H1 (cell line): Measurements from ENCODE around the gene MALT1. TPM values are rescaled to one million over a fixed set of nuclear protein-coding genes. Genes with fewer than 3 reads are reported as not detected.

Experiments
- CTCF ChIA-PET: fragments of 300-600 bp; sonication (Branson Sonifier 250); formaldehyde crosslinking; loops from one replicate; lab custom pipeline; 2021; ENCODE audit not compliant: partially characterized antibody; lab: Charles Lee
- POLR2A ChIA-PET: fragments of 300-600 bp; sonication (Branson Sonifier 250); formaldehyde crosslinking; loops from one replicate; lab custom pipeline; 2021; ENCODE audit warnings: inconsistent platforms; ENCODE audit not compliant: partially characterized antibody; lab: Charles Lee
- DNase-seq, 2 experiments: peaks; one replicate each; pipeline versions ENCODE4 v3.0.0 to v3.0.0-alpha.2; 2010 to 2022; ENCODE audit warnings: low spot score in 2 of 2, low read depth in 1 of 2, mixed read lengths in 1 of 2
- FAIRE-seq: peaks from 2 replicates; lab custom pipeline; 2011; peaks lifted over from hg19 to GRCh38; lab: Jason Lieb, UNC
- H2AFZ ChIP-seq: 2 replicates; pipeline ENCODE4 v1.8.1; 2012; ENCODE audit warnings: low read length, inconsistent platforms
- H2AK5ac ChIP-seq: 2 replicates; pipeline ENCODE4 v1.6.1; 2013; ENCODE audit warnings: low read depth, low read length
- H2BK120ac ChIP-seq: replicated peaks from 2 replicates; pipeline ENCODE3; 2013; ENCODE audit warnings: low read depth, low read length, inconsistent platforms
- H2BK12ac ChIP-seq: 2 replicates; pipeline ENCODE4 v1.6.1; 2013; ENCODE audit warnings: low read depth, low read length
- H2BK15ac ChIP-seq: 2 replicates; pipeline ENCODE4 v1.6.1; 2013; ENCODE audit warnings: low read length
- H2BK20ac ChIP-seq: 2 replicates; pipeline ENCODE4 v1.6.1; 2013; ENCODE audit warnings: low read length
- H2BK5ac ChIP-seq: 2 replicates; pipeline ENCODE4 v1.6.1; 2013; ENCODE audit warnings: low read depth, low read length
- H3K14ac ChIP-seq: 2 replicates; pipeline ENCODE4 v1.6.1; 2013; ENCODE audit warnings: inconsistent platforms; ENCODE audit not compliant: insufficient read length
- H3K18ac ChIP-seq: 2 replicates; pipeline ENCODE4 v1.6.1; 2013; ENCODE audit warnings: low read length; ENCODE audit errors: extremely low read depth
- H3K23ac ChIP-seq: 2 replicates; pipeline ENCODE4 v1.6.1; 2013; ENCODE audit warnings: inconsistent platforms; ENCODE audit not compliant: insufficient read length
- H3K23me2 ChIP-seq: 2 replicates; pipeline ENCODE4 v1.6.1; 2013; ENCODE audit warnings: low read depth, low read length
- H3K27ac ChIP-seq: 2 replicates; pipeline ENCODE4 v1.6.1; 2011; ENCODE audit warnings: low read depth, low read length, inconsistent platforms
- H3K27me3 ChIP-seq, 4 experiments: replicated peaks in 1 of 4; 1 replicate in 1 of 4; 2 replicates in 3 of 4; pipeline versions ENCODE4 v1.6.1 to v1.8.1; 2011 to 2013; ENCODE audit warnings: low read length in 3 of 4, mild to moderate bottlenecking in 3 of 4, inconsistent platforms in 2 of 4, mixed read lengths in 2 of 4, moderate library complexity in 1 of 4; ENCODE audit not compliant: control insufficient read depth in 3 of 4, insufficient read depth in 3 of 4; ENCODE audit errors: extremely low read depth in 1 of 4
- H3K36me3 ChIP-seq, 4 experiments: 2 replicates each; pipeline versions ENCODE4 v1.6.1 to v1.8.1; 2011 to 2013; ENCODE audit warnings: mild to moderate bottlenecking in 4 of 4, low read length in 3 of 4, moderate library complexity in 2 of 4, control low read depth in 1 of 4, inconsistent platforms in 1 of 4; ENCODE audit not compliant: insufficient read depth in 4 of 4, control insufficient read depth in 2 of 4
- H3K4ac ChIP-seq: replicated peaks from 2 replicates; pipeline ENCODE3; 2013; ENCODE audit warnings: low read length, low read depth, mixed read lengths, inconsistent platforms; ENCODE audit not compliant: insufficient read length
- H3K4me1 ChIP-seq, 4 experiments: replicated peaks in 1 of 4; 1 replicate in 1 of 4; 2 replicates in 3 of 4; pipeline versions ENCODE4 v1.6.1 to v1.8.1; 2011 to 2013; ENCODE audit warnings: low read length in 3 of 4, inconsistent platforms in 2 of 4, mixed read lengths in 1 of 4; ENCODE audit not compliant: insufficient read depth in 4 of 4, control insufficient read depth in 3 of 4
- H3K4me2 ChIP-seq, 2 experiments: 2 replicates each; pipeline versions ENCODE4 v1.6.1 to v1.8.1; 2011 to 2013; ENCODE audit warnings: low read depth in 2 of 2, low read length in 2 of 2, control low read depth in 1 of 2, inconsistent platforms in 1 of 2, mild to moderate bottlenecking in 1 of 2; ENCODE audit not compliant: insufficient read depth in 1 of 2
- H3K4me3 ChIP-seq, 4 experiments: fragments of 200-600, 300-600 bp in 1 of 4; sonication (generic), shearing (Covaris generic), sonication (Bioruptor Twin) in 1 of 4; 2 replicates each; pipeline versions ENCODE4 v1.5.1 to v1.8.1; 2011 to 2016; ENCODE audit warnings: low read length in 4 of 4, low read depth in 3 of 4, control low read depth in 2 of 4, inconsistent platforms in 2 of 4, mild to moderate bottlenecking in 2 of 4, mixed read lengths in 1 of 4, moderate library complexity in 1 of 4; ENCODE audit not compliant: insufficient read depth in 2 of 4; ENCODE audit errors: extremely low read depth in 1 of 4
- H3K56ac ChIP-seq: replicated peaks from 2 replicates; pipeline ENCODE3; 2013; ENCODE audit warnings: low read depth, mild to moderate bottlenecking, mixed read lengths, low read length, inconsistent platforms; ENCODE audit not compliant: insufficient read length
- H3K79me1 ChIP-seq: 2 replicates; pipeline ENCODE4 v1.6.1; 2013; ENCODE audit warnings: low read depth, low read length, control low read depth
- H3K79me2 ChIP-seq, 2 experiments: 2 replicates each; pipeline versions ENCODE4 v1.6.1 to v1.8.1; 2012 to 2013; ENCODE audit warnings: low read length in 2 of 2, mild to moderate bottlenecking in 2 of 2, inconsistent platforms in 1 of 2; ENCODE audit not compliant: insufficient read depth in 2 of 2, control insufficient read depth in 1 of 2
- H3K9ac ChIP-seq, 4 experiments: replicated peaks in 1 of 4; 1 replicate in 1 of 4; 2 replicates in 3 of 4; pipeline versions ENCODE4 v1.6.1 to v1.8.1; 2011 to 2013; ENCODE audit warnings: low read depth in 3 of 4, low read length in 3 of 4, control low read depth in 2 of 4, mild to moderate bottlenecking in 2 of 4, moderate library complexity in 2 of 4, inconsistent platforms in 1 of 4; ENCODE audit errors: extremely low read depth in 1 of 4
- H3K9me3 ChIP-seq, 2 experiments: 2 replicates each; pipeline versions ENCODE4 v1.6.1 to v1.8.1; 2012 to 2013; ENCODE audit warnings: mild to moderate bottlenecking in 2 of 2, moderate library complexity in 2 of 2, control low read depth in 1 of 2, inconsistent platforms in 1 of 2, low read depth in 1 of 2, low read length in 1 of 2, mixed read lengths in 1 of 2; ENCODE audit not compliant: insufficient read depth in 2 of 2
- H4K20me1 ChIP-seq, 2 experiments: replicated peaks in 1 of 2; 2 replicates each; pipeline versions ENCODE3 to v1.8.1; 2011 to 2013; ENCODE audit warnings: inconsistent platforms in 2 of 2, low read length in 2 of 2, mild to moderate bottlenecking in 1 of 2; ENCODE audit not compliant: insufficient read depth in 2 of 2, control insufficient read depth in 1 of 2
- H4K5ac ChIP-seq: 2 replicates; pipeline ENCODE4 v1.6.1; 2013; ENCODE audit warnings: low read length, low read depth, mixed read lengths, inconsistent platforms; ENCODE audit not compliant: insufficient read length
- H4K8ac ChIP-seq: 2 replicates; pipeline ENCODE4 v1.8.0; 2013; ENCODE audit warnings: mild to moderate bottlenecking, moderate library complexity, low read length, inconsistent platforms; ENCODE audit not compliant: insufficient read depth; ENCODE audit errors: extremely low read depth
- H4K91ac ChIP-seq: replicated peaks from 2 replicates; pipeline ENCODE3; 2013; ENCODE audit warnings: low read length, mixed read lengths, inconsistent platforms; ENCODE audit not compliant: insufficient read length
- EP300 ChIP-seq, 2 experiments: IDR thresholded peaks; 1 replicate in 1 of 2; 2 replicates in 1 of 2; pipeline ENCODE4 v1.6.1; 2011 to 2012; ENCODE audit warnings: low read depth in 2 of 2, low read length in 2 of 2, mild to moderate bottlenecking in 2 of 2, borderline replicate concordance in 1 of 2, inconsistent platforms in 1 of 2, moderate library complexity in 1 of 2
- HDAC6 ChIP-seq: IDR thresholded peaks from one replicate; pipeline ENCODE4 v1.7.1; 2012; ENCODE audit warnings: low read depth, mild to moderate bottlenecking, inconsistent platforms, low read length, moderate library complexity
- JUND ChIP-seq: IDR thresholded peaks from 2 replicates; pipeline ENCODE4 v1.6.1; 2011; ENCODE audit warnings: mild to moderate bottlenecking, improper control_type of control experiment, low read length
- POLR2AphosphoS5 ChIP-seq: IDR thresholded peaks from 2 replicates; pipeline ENCODE4 v1.6.1; 2011; ENCODE audit warnings: low read depth, low read length
- TAF1 ChIP-seq: IDR thresholded peaks from 2 replicates; pipeline ENCODE4 v1.6.1; 2011; ENCODE audit warnings: mild to moderate bottlenecking, low read depth, low read length
- ZNF274 ChIP-seq: IDR thresholded peaks from 2 replicates; pipeline ENCODE4 v1.7.0; 2012; ENCODE audit warnings: low read length, borderline replicate concordance; ENCODE audit errors: extremely low read depth
- WGBS, 2 experiments: shearing (Covaris generic) in 1 of 2; methylation state at CpG; one replicate each; pipeline versions ENCODE4 v1.1.6 to v1.1.7; 2013 to 2015; ENCODE audit warnings: low lambda C conversion rate in 2 of 2, mixed read lengths in 2 of 2, inconsistent platforms in 1 of 2, low coverage in 1 of 2, missing lambda C conversion rate in 1 of 2; ENCODE audit not compliant: insufficient replicate concordance in 2 of 2, insufficient coverage in 1 of 2, insufficient read length in 1 of 2; ENCODE audit errors: extremely low coverage in 1 of 2, missing lambda C conversion rate in 1 of 2; 5-methylcytosine and 5-hydroxymethylcytosine counted together
- polyA plus RNA-seq, 7 experiments: library from polyadenylated mRNA; depleted of rRNA in 3 of 7; stranded (reverse) in 5 of 7; unstranded in 2 of 7; fragments of >200 nt in 5 of 7; fragments of 200-250 nt in 2 of 7; gene quantifications; 1 replicate in 5 of 7; 2 replicates in 1 of 7; 4 replicates in 1 of 7; pipeline versions ENCODE4 v1.2.1 to v1.2.3, GENCODE V29; 2011 to 2013; ENCODE audit warnings: missing spikeins in 2 of 7, mixed read lengths in 2 of 7
- total RNA-seq: library from RNA; stranded (reverse); fragmentation: NEBNext Ultra II Directional; extraction: Animal tissue kit (Norgen Biotek cat#: 25700); gene quantifications from 2 replicates; pipeline ENCODE4 v1.2.1, GENCODE V29; 2021
- TF ChIP-seq, protein P1 (sequence below): IDR thresholded peaks from 2 replicates; pipeline ENCODE4 v1.6.1; 2012; ENCODE audit warnings: low read length, inconsistent platforms

Gene MALT1
- total and polyA plus RNA-seq, 2 of the 8 experiments (the other 6 are each of a cell fraction or from before 2014, with no cell fraction given) = 10.7 to 25.9 TPM

DNA sequence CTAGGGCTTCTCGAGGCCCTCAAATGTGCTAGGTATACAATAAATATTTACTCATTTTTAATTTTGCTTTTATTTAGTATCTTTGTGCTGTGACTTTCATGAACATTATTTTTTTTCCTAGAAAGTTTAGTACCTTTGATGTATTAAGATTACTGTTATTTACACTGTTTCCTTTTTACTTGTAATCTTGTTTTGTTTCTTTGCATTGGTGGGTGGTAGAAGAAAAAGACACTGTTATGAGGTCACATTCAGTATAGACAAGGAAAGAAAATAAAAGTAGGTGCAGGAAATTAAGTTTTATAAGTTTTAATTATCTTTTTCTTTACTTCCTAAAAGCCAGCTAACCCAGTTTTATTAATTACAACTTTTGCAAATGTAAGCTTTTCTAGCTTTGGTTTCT is 23.0 kb downstream of the MALT1 start:
- Histone ChIP-seq H4K91ac (no peak overlapping the region), H3K4me3 (no peak overlapping the region), H2AK5ac (no peak overlapping the region), H2BK15ac (no peak overlapping the region), H3K18ac (no peak overlapping the region), H3K27ac (no peak overlapping the region), H3K56ac (no peak overlapping the region), H2AFZ (no peak overlapping the region), H2BK5ac (no peak overlapping the region), H3K9me3 (0 out of 4 replicates have a peak, but pooled peaks cover 0 to 2% of the 10 kb centered on the region in 2 experiments), H3K23ac (no peak overlapping the region), H4K8ac (no peak overlapping the region), H3K4me1 (peaks cover 0 to 3% (median 0%) of the 10 kb centered on the region in 4 experiments; a peak in 1 of 7 replicates), H3K4ac (no peak overlapping the region), H3K4me2 (no peak overlapping the region), H4K5ac (no peak overlapping the region), H4K20me1 (no peaks in the 10 kb centered on the region), H2BK120ac (no peak overlapping the region), H3K36me3 (peaks cover 0 to 14% (median 4%) of the 10 kb centered on the region in 4 experiments; a peak in 5 of 8 replicates), H2BK20ac (no peak overlapping the region), H3K27me3 (no peaks in the 10 kb centered on the region; a peak in 1 of 7 replicates), H3K9ac (no peak overlapping the region), H3K14ac (no peak overlapping the region), H3K79me2 (no peaks in the 10 kb centered on the region; a peak in 1 of 4 replicates), H3K23me2 (no peaks in the 10 kb centered on the region), H3K79me1 (peaks cover 3% of the 10 kb centered on the region; the same call in 1 of the 2 replicates), H2BK12ac (no peak overlapping the region)
- 100% methylated on average over 1 of the region's 1 CpG; no CpG with 5 or more reads in 1 of the 2 experiments for WGBS, 2 experiments
- POLR2A ChIA-PET = no interaction called here
- CTCF ChIA-PET = interaction anchor here (0.9 kb wide), 1 partner anchor 351 kb away, joined by 3 read pairs; no protein-coding TSS in a partner anchor
- DNase-seq (no peak), FAIRE-seq (no peak)
- TF ChIP-seq POLR2AphosphoS5 (no peak), EP300 (IDR thresholded peaks at IDR 0.05; ENCODE audit: borderline replicate concordance in 1 of 2, low read depth in 2 of 2, low read length in 2 of 2) (no peak), TAF1 (no peak), JUND (no peak), HDAC6 (no peak), ZNF274 (no peak)
- TF ChIP-seq, protein P1, sequence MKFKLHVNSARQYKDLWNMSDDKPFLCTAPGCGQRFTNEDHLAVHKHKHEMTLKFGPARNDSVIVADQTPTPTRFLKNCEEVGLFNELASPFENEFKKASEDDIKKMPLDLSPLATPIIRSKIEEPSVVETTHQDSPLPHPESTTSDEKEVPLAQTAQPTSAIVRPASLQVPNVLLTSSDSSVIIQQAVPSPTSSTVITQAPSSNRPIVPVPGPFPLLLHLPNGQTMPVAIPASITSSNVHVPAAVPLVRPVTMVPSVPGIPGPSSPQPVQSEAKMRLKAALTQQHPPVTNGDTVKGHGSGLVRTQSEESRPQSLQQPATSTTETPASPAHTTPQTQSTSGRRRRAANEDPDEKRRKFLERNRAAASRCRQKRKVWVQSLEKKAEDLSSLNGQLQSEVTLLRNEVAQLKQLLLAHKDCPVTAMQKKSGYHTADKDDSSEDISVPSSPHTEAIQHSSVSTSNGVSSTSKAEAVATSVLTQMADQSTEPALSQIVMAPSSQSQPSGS = no peak
